HepG2 (cell line): ENCODE results near the gene BLOC1S1. TPM values are rescaled to one million over a fixed set of nuclear protein-coding genes. Genes with fewer than 3 reads are reported as not detected.
A peak's percentile ranks its signal among the peaks of the same experiment; 100 is the strongest.

Experiments used
- AHDC1 ChIP-seq: sonication (generic); formaldehyde crosslinking; IDR thresholded peaks from 2 replicates; pipeline ENCODE4 v1.5.1; 2020; ENCODE audit warnings: mild to moderate bottlenecking, missing genetic modification reagents, borderline replicate concordance
- FOXA3 ChIP-seq: IDR thresholded peaks from 2 replicates; pipeline ENCODE4 v1.6.1; 2016; ENCODE audit warnings: missing genetic modification reagents, missing compliant biosample characterization
- JUN ChIP-seq: sonication (generic); formaldehyde crosslinking; IDR thresholded peaks from 2 replicates; pipeline ENCODE4 v1.4.0; 2020; ENCODE audit warnings: mild to moderate bottlenecking, missing genetic modification reagents
- MBD4 ChIP-seq: IDR thresholded peaks from 2 replicates; pipeline ENCODE4 v1.6.1; 2012; ENCODE audit warnings: low read length, inconsistent platforms, borderline replicate concordance
- MEIS1 ChIP-seq: sonication (generic); formaldehyde crosslinking; IDR thresholded peaks from 2 replicates; pipeline ENCODE4 v1.9.0; 2021; ENCODE audit warnings: mild to moderate bottlenecking, missing genetic modification reagents, moderate library complexity, borderline replicate concordance
- MLLT10 ChIP-seq: sonication (generic); formaldehyde crosslinking; IDR thresholded peaks from 2 replicates; pipeline ENCODE4 v1.4.0; 2020; ENCODE audit warnings: missing genetic modification reagents
- MXI1 ChIP-seq: IDR thresholded peaks from 3 replicates; pipeline ENCODE4 v1.6.1; 2012; ENCODE audit warnings: low read depth, low read length, inconsistent platforms, borderline replicate concordance
- MYPOP ChIP-seq: sonication (generic); formaldehyde crosslinking; IDR thresholded peaks from 2 replicates; pipeline ENCODE4 v1.8.1; 2023; ENCODE audit warnings: mild to moderate bottlenecking, moderate library complexity, missing genetic modification reagents
- PCBP2 ChIP-seq: fragments of 200-400 bp; formaldehyde crosslinking; optimal IDR thresholded peaks from 2 replicates; pipeline ENCODE3; 2018; ENCODE audit warnings: low read length, low read depth; ENCODE audit not compliant: poor library complexity, severe bottlenecking
- POGZ ChIP-seq: sonication (generic); formaldehyde crosslinking; IDR thresholded peaks from 2 replicates; pipeline ENCODE4 v1.4.0; 2020; ENCODE audit warnings: mild to moderate bottlenecking, missing genetic modification reagents
- TMF1 ChIP-seq: sonication (generic); formaldehyde crosslinking; IDR thresholded peaks from 2 replicates; pipeline ENCODE4 v1.8.1; 2022; ENCODE audit warnings: low read depth, missing genetic modification reagents
- TOPORS ChIP-seq: sonication (generic); formaldehyde crosslinking; IDR thresholded peaks from 2 replicates; pipeline ENCODE4 v1.8.0; 2023; ENCODE audit warnings: mild to moderate bottlenecking, missing genetic modification reagents
- ZHX1 ChIP-seq: sonication (generic); formaldehyde crosslinking; IDR thresholded peaks from 2 replicates; pipeline ENCODE4 v1.8.1; 2022; ENCODE audit warnings: low read depth, mild to moderate bottlenecking, missing genetic modification reagents
- ZNF136 ChIP-seq: sonication (generic); formaldehyde crosslinking; IDR thresholded peaks from 2 replicates; pipeline ENCODE4 v1.8.1; 2022; ENCODE audit warnings: low read depth, mild to moderate bottlenecking, moderate library complexity, missing genetic modification reagents
- ZNF224 ChIP-seq: sonication (generic); formaldehyde crosslinking; IDR thresholded peaks from 2 replicates; pipeline ENCODE4 v1.5.0; 2020; ENCODE audit warnings: mild to moderate bottlenecking, missing genetic modification reagents
- ZNF253 ChIP-seq: sonication (generic); formaldehyde crosslinking; IDR thresholded peaks from 2 replicates; pipeline ENCODE4 v1.8.0; 2022; ENCODE audit warnings: mild to moderate bottlenecking, missing genetic modification reagents, borderline replicate concordance
- ZNF260 ChIP-seq: sonication (generic); formaldehyde crosslinking; IDR thresholded peaks from 2 replicates; pipeline ENCODE4 v1.4.0; 2020; ENCODE audit warnings: missing genetic modification reagents, low read depth, mild to moderate bottlenecking, borderline replicate concordance
- ZNF343 ChIP-seq: sonication (generic); formaldehyde crosslinking; IDR thresholded peaks from 2 replicates; pipeline ENCODE4 v1.4.0; 2020; ENCODE audit warnings: mild to moderate bottlenecking, missing genetic modification reagents
- ZSCAN12 ChIP-seq: sonication (generic); formaldehyde crosslinking; IDR thresholded peaks from 2 replicates; pipeline ENCODE4 v1.9.0; 2021; ENCODE audit warnings: mild to moderate bottlenecking, missing genetic modification reagents
- polyA plus RNA-seq, 8 experiments: library from polyadenylated mRNA; depleted of rRNA in 3 of 8; stranded (reverse) in 7 of 8; unstranded in 1 of 8; fragments of >200 nt; fragmentation: Illumina TruSeq in 4 of 8; extraction: Trizol in 4 of 8; gene quantifications; 2 replicates each; pipeline versions ENCODE4 v1.2.1 to v1.2.3, GENCODE V29; 2011 to 2016; ENCODE audit warnings: low read depth in 4 of 8, missing spikeins in 1 of 8, mixed read lengths in 1 of 8; ENCODE audit not compliant: insufficient read depth in 1 of 8
- total RNA-seq, 5 experiments: library from RNA; depleted of rRNA; stranded (reverse); fragments of >200 nt; fragmentation: Illumina TruSeq; extraction: Trizol; gene quantifications; 2 replicates each; pipeline ENCODE4 v1.2.3, GENCODE V29; 2016; ENCODE audit warnings: low read depth in 1 of 5

BLOC1S1 gene
- total and polyA plus RNA-seq, 2 of the 13 experiments (the other 11 are each of a cell fraction or from before 2014, with no cell fraction given), result 55.1 to 95.3 TPM

GRCh38 chr12:55715833-55716581 lies at the start of gene BLOC1S1 (continued):
- TF ChIP-seq POGZ (CRISPR knock-in tag) (peak; percentile 60), ZNF224 (CRISPR knock-in tag) (0 out of 2 replicates have a peak, but pooled peaks have one; percentile 67), MXI1 (peak; percentile 49; the same call in 1 of the 3 replicates), MYPOP (CRISPR knock-in tag) (no peak), ZNF136 (CRISPR knock-in tag) (no peak; the same call in 1 of the 2 replicates), MBD4 (no peak), JUN (CRISPR knock-in tag) (no peak), MLLT10 (CRISPR knock-in tag) (no peak), ZNF343 (CRISPR knock-in tag) (peak; percentile 49; the same call in 1 of the 2 replicates), ZNF260 (CRISPR knock-in tag) (no peak), TMF1 (CRISPR knock-in tag) (peak; percentile 67; the same call in 1 of the 2 replicates), ZNF253 (CRISPR knock-in tag) (0 out of 2 replicates have a peak, but pooled peaks have one; percentile 52), ZSCAN12 (CRISPR knock-in tag) (no peak), ZHX1 (peak; percentile 49), FOXA3 (peak; percentile 48), MEIS1 (0 out of 2 replicates have a peak, but pooled peaks have one; percentile 47), AHDC1 (CRISPR knock-in tag) (no peak), TOPORS (CRISPR knock-in tag) (no peak), PCBP2 (no peak)
